NCI-H2196 treated with DMSO at 0.1 percent for 48 hours (cell line): ENCODE results near the gene TGM6.

Source experiments
- DNase-seq: peaks from one replicate; lab custom pipeline; 2025; ENCODE audit not compliant: unreplicated experiment; lab: John Stamatoyannopoulos, UW

TGM6 gene

GRCh38 chr20:2380601-2381000, at the start of gene TGM6:
Gene TGM6, plus strand, starts transcription at chr20:2380901. Its CDS starts 68 bp downstream, at chr20:2380969.
- DNase-seq = no peak

GRCh38 chr20:2331106-2331505, 49.6 kb upstream of the TGM6 start:
- DNase-seq = no peak

- DNase-seq = no peak
Measured at GRCh38 chr20:2331901-2332565, 48.7 kb upstream of the TGM6 start.

- DNase-seq = no peak
Measured at GRCh38 chr20:2332711-2333110, 48.0 kb upstream of the TGM6 start.

GRCh38 chr20:2333821-2334220, 46.9 kb upstream of the TGM6 start:
- no peak for DNase-seq

GRCh38 chr20:2335096-2335870, 45.4 kb upstream of the TGM6 start:
- DNase-seq = no peak

GRCh38 chr20:2336471-2336870, 44.2 kb upstream of the TGM6 start:
- no peak for DNase-seq

GRCh38 chr20:2337142-2337541, 43.6 kb upstream of the TGM6 start:
- DNase-seq = no peak

- DNase-seq = no peak
Measured at GRCh38 chr20:2338411-2339066, 42.2 kb upstream of the TGM6 start.

- DNase-seq = no peak
Measured at GRCh38 chr20:2340136-2340535, 40.6 kb upstream of the TGM6 start.

- DNase-seq = no peak
Measured at GRCh38 chr20:2340823-2341222, 39.9 kb upstream of the TGM6 start.

- no peak for DNase-seq
Measured at GRCh38 chr20:2341336-2341735, 39.4 kb upstream of the TGM6 start.

GRCh38 chr20:2342243-2342642, 38.5 kb upstream of the TGM6 start:
- no peak for DNase-seq

- DNase-seq = no peak
Measured at GRCh38 chr20:2346188-2346587, 34.5 kb upstream of the TGM6 start.

GRCh38 chr20:2348336-2348735, 32.4 kb upstream of the TGM6 start:
- DNase-seq = no peak

- no peak for DNase-seq
Measured at GRCh38 chr20:2349801-2350200, 30.9 kb upstream of the TGM6 start.

GRCh38 chr20:2350606-2351005, 30.1 kb upstream of the TGM6 start:
- no peak for DNase-seq

- DNase-seq = no peak
Measured at GRCh38 chr20:2353231-2353630, 27.5 kb upstream of the TGM6 start.

- DNase-seq = no peak
Measured at GRCh38 chr20:2357114-2357513, 23.6 kb upstream of the TGM6 start.

- DNase-seq = no peak
Measured at GRCh38 chr20:2358006-2358405, 22.7 kb upstream of the TGM6 start.

- no peak for DNase-seq
Measured at GRCh38 chr20:2361035-2361593, 19.6 kb upstream of the TGM6 start.

- no peak for DNase-seq
Measured at GRCh38 chr20:2363187-2363586, 17.5 kb upstream of the TGM6 start.
